Measurements from ENCODE around the gene IL18R1.

IL18R1 gene

DNA sequence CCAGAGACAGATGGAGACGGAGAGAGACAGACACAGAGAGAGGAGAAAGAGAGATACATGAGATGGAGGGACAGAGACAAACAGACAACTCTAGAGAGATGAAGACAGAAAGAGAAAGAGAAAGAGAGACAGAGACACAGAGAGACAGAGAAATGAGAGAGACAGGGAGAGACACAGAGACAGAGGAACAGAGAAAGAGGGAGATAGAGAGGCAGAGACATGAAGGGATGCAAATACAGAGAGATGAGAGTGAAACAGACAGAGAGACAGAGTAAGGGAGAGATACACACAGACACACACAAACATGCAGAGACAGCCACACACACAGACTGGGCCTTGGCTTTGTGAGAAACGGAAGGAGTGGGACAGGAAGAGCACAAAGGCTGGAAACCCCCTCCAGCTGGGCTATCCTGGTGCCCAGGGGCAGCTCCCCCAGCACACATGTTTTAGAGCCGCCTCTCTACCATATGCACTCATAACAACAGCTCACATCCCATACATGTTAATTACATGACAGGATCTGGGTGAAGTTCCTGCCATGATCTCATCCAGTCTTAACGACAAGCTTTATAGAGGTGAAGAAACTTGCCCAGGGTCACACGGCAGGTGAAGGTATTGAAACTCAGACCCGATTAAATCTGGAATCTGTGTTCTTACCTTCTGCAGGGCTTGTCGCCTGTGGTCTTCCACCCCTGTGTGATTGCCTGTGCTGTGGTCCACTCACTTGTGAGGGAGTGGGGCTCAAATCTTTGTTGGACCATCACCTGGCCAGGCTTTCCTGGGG is 32.4 kb downstream of the IL18R1 start:
- H3K27ac ChIP-seq, result no peak overlapping the region
- TF ChIP-seq, protein P1, sequence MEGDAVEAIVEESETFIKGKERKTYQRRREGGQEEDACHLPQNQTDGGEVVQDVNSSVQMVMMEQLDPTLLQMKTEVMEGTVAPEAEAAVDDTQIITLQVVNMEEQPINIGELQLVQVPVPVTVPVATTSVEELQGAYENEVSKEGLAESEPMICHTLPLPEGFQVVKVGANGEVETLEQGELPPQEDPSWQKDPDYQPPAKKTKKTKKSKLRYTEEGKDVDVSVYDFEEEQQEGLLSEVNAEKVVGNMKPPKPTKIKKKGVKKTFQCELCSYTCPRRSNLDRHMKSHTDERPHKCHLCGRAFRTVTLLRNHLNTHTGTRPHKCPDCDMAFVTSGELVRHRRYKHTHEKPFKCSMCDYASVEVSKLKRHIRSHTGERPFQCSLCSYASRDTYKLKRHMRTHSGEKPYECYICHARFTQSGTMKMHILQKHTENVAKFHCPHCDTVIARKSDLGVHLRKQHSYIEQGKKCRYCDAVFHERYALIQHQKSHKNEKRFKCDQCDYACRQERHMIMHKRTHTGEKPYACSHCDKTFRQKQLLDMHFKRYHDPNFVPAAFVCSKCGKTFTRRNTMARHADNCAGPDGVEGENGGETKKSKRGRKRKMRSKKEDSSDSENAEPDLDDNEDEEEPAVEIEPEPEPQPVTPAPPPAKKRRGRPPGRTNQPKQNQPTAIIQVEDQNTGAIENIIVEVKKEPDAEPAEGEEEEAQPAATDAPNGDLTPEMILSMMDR (IDR thresholded peaks at IDR 0.05), result no peak
- DNase-seq (ENCODE audit: low spot score), result no peak
- no peak overlapping the region for H3K4me3 ChIP-seq

DNA sequence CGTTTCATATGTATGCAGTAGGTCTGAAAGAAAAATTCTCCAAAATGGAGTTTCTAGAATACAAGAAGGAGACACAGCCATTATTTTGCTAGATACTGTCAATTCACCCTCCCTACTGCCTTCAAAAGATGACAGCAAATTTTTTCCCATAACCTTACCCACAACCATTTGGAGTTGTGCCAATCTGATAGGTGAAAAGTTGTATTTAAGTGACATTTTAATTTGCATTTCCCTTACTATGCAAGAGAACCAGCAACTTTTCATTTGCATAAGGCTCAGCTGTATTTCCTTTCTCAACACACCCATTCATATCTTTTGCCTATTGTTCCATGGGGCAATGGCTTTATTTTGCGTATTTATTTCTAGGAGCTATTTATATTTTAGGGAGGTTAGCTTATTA is 36.0 kb downstream of the IL18R1 start:
- H3K4me3 ChIP-seq, result no peak overlapping the region
- H3K27ac ChIP-seq, result no peak overlapping the region
- TF ChIP-seq, protein P1 (IDR thresholded peaks at IDR 0.05), result no peak
- no peak for DNase-seq (ENCODE audit: low spot score)

DNA sequence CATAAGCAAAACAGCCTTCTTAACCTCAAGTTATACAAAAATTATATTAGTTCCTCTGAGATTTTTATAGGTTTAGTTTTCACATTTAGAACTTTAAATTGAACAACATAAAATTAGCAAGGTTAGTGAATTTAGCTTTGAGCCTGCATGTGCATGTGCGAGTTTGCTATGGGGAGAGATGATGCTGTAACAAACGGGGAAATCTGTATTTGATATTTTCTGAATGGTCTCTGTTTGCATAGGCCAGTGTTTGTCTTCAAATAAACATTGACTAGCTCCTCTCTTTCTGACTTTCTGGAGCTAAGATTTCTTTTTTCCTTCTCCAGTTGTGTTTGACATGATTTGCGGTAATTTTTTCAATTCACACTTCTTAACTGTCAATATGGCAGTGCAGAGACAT is 36.5 kb downstream of the IL18R1 start:
- TF ChIP-seq, protein P1 (IDR thresholded peaks at IDR 0.05), result no peak
- DNase-seq (ENCODE audit: low spot score), result no peak
- Histone ChIP-seq H3K4me3 (no peak overlapping the region), H3K27ac (no peak overlapping the region)

DNA sequence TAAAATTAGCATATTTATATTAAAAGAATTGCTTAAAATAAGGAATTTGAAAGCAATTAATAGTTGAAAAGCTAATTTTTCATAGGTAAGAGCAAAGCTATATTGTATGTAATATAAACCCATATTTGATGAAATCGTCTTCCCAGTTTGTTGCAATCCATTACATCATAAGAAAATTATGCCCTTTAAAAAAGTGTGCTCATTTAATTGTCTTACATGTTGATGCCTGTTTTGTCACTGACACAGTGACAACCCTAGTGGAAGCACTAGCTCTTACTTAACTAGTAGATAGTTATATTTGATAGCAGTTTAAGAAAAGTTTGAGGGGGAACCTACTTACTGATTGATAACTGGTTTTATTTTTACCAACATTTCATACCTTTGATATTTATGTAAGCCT is 37.3 kb downstream of the IL18R1 start:
- TF ChIP-seq, protein P1 (IDR thresholded peaks at IDR 0.05), result no peak
- Histone ChIP-seq H3K27ac (no peak overlapping the region), H3K4me3 (no peak overlapping the region)
- DNase-seq (ENCODE audit: low spot score), result no peak

DNA sequence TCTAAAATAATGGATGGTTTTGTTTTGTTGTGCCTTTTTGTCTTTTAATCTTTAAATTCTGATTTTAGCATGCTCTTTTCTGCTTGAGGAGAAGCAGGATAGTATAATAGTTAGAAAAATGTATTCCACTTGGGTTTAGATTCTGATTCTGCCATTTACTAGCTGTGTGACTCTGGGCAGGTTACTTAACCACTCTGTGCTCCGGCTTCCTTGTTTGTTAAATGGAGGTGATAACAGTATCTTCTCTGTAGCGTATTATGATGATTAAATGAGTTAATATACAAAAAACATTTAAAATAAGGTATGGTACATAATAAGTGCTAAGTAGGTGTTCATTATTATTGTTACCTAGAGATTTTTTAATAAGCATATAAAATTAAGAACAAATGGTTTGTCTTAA is 40.4 kb downstream of the IL18R1 start:
- TF ChIP-seq, protein P1 (IDR thresholded peaks at IDR 0.05), result no peak

DNA sequence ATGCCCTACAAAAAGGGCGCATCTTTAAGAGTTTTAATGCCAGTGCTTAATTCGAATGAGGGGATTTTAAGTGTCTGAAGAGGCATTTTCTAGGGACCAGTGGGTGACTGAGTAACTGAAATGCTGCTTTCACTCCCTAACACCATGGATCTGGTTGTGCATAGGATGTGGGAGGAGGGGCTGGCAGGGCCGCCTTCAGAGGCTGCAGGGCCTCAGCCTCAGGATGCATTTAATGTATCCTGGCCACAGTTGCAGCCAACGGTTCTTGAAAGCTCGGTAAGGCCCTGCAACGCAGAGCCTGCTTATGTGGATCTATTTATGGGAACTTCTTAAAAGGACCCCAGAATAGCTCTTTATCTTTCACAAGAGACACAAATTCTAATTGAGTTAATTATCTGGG is 41.6 kb downstream of the IL18R1 start:
- H3K4me3 ChIP-seq, result no peak overlapping the region
- no peak for DNase-seq (ENCODE audit: low spot score)
- TF ChIP-seq, protein P1 (IDR thresholded peaks at IDR 0.05), result no peak
- H3K27ac ChIP-seq, result no peak overlapping the region

More for the DNA sequence above, 40.4 kb downstream of the IL18R1 start:
- H3K4me3 ChIP-seq, result no peak overlapping the region
- no peak overlapping the region for H3K27ac ChIP-seq
- no peak for DNase-seq (ENCODE audit: low spot score)

DNA sequence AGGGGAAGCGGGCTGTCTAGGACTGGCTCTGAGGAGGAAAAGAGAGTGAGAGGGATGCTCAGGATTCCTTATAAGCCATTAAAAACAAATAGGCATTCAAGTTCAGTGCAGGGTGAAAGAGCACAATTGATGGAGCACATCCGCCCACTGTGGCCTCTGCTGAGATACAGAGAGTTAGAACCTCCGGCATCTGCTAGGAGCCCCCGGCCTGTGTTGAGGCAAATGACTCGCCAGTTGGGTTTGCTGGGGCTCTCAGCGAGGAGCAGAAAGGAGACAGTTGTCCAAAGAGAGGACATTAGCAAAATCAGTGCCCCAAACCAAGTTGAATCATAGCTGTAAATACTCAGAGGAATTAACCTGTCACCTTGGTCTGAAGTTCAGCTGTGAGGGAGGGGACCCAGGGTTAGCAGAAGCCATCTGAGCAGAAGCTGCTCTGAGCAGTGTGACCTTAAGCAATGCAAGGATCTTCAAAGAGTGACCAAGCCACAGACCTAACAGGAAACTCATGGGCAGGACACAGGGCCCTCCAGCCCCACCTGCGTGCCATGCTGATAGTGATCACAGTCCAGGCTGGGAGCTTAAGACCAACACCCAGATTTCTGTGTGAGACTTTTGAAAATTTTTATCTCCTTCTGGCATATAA is 44.0 kb downstream of the IL18R1 start:
- DNase-seq (ENCODE audit: low spot score), result no peak
- TF ChIP-seq, protein P1 (IDR thresholded peaks at IDR 0.05), result no peak
- H3K4me3 ChIP-seq, result no peak overlapping the region
- H3K27ac ChIP-seq, result no peak overlapping the region
